ENCODE results near the gene HPS1.
"Not testable (repeated sequence)": the region's sequence is repeated elsewhere in the genome, so short reads cannot be mapped to it uniquely, and the experiment has no call there.

HPS1 gene

GRCh38 chr10:98388101-98388655 lies 58.6 kb downstream of the HPS1 start:
- no peak for DNase-seq

DNA sequence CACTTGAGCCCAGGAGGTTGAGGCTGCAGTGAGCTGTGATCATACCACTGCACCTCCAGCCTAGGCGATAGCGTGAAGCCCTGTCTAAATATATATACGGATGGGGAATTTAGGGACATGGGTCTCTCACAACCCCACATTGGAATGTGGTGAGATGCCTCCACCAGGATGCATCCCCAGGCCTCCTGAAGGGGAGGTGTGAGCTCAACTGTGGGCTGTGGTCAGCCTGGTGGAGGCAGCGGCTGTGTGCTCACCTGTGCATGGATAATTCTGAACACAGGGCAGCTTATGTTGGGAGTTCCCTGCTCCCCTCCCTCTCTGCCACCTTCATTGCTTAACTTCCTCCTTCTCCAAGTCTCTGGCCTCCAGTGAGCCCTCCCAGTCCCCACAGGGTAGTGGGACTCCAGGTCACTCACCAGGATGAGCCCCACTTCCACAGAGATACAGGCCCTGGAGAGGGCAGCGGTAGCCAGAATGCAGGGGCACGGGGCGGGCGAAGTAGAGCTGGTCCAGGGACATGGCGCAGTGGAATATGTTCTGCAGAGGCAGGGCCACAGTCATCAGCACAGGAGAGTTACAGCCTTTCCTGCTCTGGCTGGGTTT lies 62.1 kb downstream of the HPS1 start:
- DNase-seq, result no peak

DNA sequence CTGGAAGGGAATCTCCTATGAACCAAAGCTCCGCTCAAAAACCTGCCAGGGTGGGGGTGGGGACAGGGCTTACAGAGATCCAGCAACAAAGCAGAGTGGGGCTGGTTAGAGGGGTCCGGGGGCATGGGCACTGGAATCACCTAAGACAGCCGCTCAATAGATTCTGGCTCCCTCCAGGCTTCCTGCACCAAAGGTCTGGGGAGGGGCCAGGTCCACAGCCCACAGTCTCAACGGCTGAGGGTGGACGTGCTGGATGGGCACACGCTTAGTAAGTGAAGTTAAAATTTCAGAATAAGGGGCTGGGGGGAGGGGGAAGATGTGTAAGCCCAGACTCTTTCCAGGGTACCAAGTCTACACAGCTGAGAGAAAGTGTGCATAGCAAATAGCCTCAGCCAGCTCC lies 62.9 kb downstream of the HPS1 start:
- DNase-seq, result no peak

- not testable (repeated sequence) for DNase-seq
Observed at GRCh38 chr10:98383134-98383667, 63.5 kb downstream of the HPS1 start.

- DNase-seq, result no peak
Observed at GRCh38 chr10:98382691-98383101, 64.0 kb downstream of the HPS1 start.

- no peak for DNase-seq
Observed at GRCh38 chr10:98380493-98381339, 66.0 kb downstream of the HPS1 start.

GRCh38 chr10:98378722-98379121 lies 68.0 kb downstream of the HPS1 start:
- no peak for DNase-seq

DNA sequence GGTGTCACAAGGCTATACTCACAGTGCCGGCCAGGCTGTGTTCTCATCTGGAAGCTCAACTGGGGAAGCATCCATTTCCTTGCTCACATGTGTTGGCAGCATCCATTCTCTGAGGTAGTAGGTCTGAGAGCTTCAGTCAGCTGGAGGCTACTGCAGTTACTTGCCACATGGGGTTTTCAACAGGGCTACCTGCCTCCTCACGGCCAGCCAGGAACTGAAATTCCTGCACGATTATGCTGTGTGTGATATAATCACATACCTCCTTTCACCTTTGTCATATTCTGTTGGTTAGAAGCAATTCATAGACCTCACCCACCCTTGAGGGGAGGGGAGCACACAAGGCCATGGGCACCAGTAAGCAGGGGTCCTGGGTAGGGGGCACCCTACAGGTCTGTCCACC lies 69.2 kb downstream of the HPS1 start:
- DNase-seq, result no peak

- no peak for DNase-seq
Observed at GRCh38 chr10:98377001-98377400, 69.7 kb downstream of the HPS1 start.

DNA sequence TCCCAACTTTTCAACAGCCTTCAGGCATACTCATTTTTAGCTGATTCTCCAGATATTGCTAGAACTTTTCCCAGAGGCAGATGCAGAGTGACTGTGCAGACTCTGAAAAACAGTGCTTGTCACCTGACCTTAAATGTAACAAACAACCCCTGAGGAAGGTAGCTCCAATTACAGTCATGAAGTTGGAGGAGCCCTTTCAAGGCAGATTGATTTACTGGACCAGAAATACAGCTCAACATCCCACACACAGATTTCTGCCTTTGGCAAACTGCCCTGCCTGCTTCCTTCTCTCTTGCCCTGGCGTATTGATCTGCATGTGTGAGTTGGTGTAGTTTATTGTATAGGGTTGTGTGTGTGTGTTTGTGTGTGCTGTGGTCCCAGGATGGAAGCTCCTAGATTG lies 70.2 kb downstream of the HPS1 start:
- no peak for DNase-seq

GRCh38 chr10:98374217-98374985 lies 72.3 kb downstream of the HPS1 start:
- no peak for DNase-seq

GRCh38 chr10:98373260-98374040 lies 73.3 kb downstream of the HPS1 start:
- no peak for DNase-seq

DNA sequence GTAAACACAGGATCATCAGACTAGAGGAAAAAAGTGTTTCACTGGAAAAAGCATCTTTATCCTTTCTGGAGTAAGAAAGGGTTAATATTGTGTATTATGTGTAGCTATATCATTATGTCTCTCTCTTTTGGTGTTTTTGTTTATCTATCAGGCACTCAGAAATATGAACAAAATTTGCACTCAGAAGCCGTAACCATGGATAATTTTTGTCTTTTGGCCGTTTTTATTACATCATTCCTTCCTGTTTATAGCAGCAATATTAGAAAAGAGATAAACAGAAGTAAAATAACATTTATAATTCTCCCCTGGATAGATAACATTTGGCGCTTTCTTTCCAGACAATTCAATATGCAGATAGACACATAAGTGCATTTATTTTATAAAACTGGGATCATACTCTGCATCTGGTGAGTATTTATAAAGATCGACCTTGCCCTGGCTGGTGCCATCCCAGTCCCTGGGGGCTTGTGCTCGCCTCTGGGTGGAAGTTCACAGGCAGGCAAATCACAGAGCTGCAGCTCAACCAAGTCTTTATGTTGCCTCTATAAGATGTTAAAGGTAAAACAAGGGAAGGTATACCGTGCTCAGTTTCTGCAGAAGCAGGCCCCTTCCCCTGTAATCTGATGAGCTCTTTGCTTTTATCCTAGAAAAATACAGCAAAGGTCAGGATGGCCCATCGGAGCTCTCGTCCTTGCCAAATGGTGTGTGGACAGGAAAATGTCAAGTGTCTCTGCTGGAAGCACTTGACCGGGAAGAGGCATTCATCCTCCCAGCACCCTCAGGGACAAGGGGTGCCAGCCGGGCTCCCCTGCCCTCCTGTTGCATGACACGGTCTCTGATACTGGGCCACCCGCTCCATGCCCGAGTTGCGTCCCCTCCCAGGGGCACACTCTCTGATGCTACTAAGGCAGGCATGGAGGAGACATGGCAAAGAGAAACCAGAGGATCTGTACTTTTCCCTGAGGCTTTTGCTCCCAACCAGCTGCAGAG lies 75.6 kb downstream of the HPS1 start:
- DNase-seq, result no peak

DNA sequence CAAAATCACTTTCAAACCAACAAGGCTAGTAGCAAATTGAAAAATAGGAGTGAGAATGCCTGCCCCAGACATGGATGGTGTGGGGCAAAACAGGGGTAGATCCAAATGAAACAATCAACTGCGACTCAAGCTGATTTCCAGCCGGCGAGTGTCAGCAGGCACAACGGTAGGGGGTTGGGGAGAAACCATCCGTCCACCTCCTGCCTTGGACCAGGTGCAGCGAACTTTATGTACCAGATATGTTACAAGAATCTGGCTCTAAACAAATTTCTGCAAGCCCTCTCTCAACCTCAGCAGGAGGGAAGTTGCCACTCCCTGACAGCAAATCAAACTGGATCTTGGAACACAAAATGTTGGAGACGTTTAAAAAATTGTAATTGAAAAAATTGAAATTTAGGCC lies 76.9 kb downstream of the HPS1 start:
- DNase-seq, result no peak

DNA sequence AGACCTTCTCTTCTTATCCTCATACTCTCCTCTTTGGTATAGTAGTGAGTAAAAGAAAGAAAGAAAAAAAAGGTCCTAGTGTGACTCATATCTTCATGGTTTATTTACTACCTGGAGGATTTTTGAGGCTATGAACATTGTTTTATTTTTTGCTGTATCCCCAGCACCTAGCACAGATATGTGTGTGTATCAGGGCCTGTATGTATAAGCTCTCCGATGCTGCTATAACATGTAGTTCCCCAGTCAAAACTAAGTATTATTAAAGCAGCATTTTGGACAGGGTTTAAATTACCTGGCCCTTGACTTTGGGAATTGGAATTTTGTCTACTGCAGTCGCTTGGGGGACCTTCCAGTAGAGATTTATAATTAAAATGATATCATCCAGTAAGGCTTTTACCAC lies 78.1 kb downstream of the HPS1 start:
- DNase-seq, result no peak

- no peak for DNase-seq
Observed at GRCh38 chr10:98367604-98368451, 78.9 kb downstream of the HPS1 start.
